Measurements from ENCODE around the gene DPH7. TPM values are rescaled to one million over a fixed set of nuclear protein-coding genes. Genes with fewer than 3 reads are reported as not detected.
"Not testable (repeated sequence)": the region's sequence is repeated elsewhere in the genome, so short reads cannot be mapped to it uniquely, and the experiment has no call there.

DPH7 gene
- total RNA-seq, 1 experiment from 2014 or later: 28.8 TPM

DNA sequence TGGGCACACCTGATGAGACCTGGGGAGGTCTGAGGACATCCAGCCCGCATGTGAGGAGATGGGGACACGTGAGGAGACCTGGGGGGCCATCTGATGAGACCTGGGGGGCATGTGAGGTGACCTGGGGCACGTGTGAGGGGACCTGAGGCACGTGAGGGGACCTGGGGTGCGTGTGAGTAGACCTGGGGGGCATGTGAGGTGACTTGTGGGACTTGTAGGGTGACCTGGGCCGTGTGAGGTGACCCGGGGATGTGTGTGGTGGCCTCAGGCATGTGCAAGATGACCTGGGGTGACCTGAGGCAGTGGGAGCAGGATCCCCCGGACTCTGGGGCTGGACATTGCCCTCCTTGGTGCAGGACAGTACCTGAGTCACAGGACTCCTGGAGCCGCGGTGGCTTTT lies 59.2 kb downstream of the DPH7 start:
- H3K4me3 ChIP-seq: no peak overlapping the region
- no peak for DNase-seq
- no peaks in the 10 kb centered on the region for H3K36me3 ChIP-seq
- no peaks in the 10 kb centered on the region for H3K9me3 ChIP-seq
- H3K27me3 ChIP-seq: no peaks in the 10 kb centered on the region

DNA sequence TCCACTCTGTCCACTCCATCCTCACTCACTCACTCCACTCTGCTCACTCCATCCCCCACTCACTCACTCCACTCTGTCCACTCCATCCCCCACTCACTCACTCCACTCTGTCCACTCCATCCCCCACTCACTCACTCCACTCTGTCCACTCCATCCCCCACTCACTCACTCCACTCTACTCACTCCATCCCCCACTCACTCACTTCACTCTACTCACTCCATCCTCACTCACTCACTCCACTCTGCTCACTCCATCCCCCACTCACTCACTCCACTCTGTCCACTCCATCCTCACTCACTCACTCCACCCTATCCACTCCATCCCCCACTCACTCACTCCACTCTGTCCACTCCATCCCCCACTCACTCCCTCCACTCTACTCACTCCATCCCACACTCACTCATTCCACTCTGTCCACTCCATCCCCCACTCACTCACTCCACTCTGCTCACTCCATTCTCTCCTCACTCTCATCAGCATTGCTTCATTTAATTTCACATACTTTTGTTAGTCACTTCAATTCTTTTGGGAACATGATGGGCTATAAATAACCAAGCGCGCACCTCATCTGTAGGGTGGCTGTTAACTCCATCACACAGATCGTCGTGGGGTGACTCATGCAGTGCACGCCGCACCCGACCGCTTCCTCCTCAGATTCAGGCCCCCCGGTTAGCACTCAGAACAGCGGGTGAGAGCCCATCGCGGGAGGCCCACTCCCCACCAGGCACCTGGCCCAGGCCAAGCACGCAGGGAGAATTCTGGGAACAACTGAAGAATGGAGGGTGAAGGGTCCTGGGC lies 59.9 kb downstream of the DPH7 start:
- H3K9me3 ChIP-seq, H3K4me3 ChIP-seq, H3K36me3 ChIP-seq, H3K27me3 ChIP-seq, DNase-seq: not testable (repeated sequence)

GRCh38 chr9:137516144-137516917 lies 62.4 kb downstream of the DPH7 start:
- H3K9me3 ChIP-seq: no peaks in the 10 kb centered on the region
- DNase-seq: no peak
- H3K36me3 ChIP-seq: no peaks in the 10 kb centered on the region
- H3K27me3 ChIP-seq: no peaks in the 10 kb centered on the region
- H3K4me3 ChIP-seq: no peak overlapping the region

GRCh38 chr9:137515338-137515724 lies 63.4 kb downstream of the DPH7 start:
- Histone ChIP-seq H3K27me3 (no peaks in the 10 kb centered on the region), H3K36me3 (no peaks in the 10 kb centered on the region), H3K9me3 (no peaks in the 10 kb centered on the region), H3K4me3 (no peak overlapping the region)
- DNase-seq: no peak

DNA sequence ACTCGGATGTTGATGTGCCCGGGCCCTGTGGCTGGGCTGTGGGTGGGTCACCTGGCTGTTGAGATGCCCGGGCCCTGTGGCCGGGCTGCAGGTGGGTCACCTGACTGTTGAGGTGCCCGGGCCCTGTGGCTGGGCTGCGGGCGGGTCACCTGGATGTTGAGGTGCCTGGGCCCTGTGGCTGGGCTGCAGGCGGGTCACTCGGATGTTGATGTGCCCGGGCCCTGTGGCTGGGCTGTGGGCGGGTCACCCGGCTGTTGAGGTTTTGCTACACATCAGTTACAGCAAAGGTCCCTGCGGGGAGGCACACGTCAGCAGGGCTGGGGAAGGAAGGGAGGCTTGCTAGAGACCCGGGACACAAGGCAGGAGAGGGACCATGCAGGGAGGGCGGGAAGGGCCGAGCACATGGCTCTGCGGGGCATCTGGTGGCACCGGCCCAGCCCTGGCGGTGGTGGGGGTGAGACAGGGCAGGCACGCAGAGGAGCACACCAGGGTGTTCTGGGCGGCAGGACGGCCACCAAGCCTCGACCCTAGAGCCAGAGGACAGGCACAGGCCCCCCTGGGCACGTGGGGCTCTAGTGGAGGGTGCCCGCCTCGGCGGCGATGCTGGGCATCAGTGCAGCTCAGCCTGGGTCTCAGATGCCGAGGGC lies 63.9 kb downstream of the DPH7 start:
- Histone ChIP-seq H3K36me3 (no peaks in the 10 kb centered on the region), H3K27me3 (no peaks in the 10 kb centered on the region), H3K4me3 (no peak overlapping the region), H3K9me3 (no peaks in the 10 kb centered on the region)
- DNase-seq: no peak

- not testable (repeated sequence) for H3K27me3 ChIP-seq, H3K9me3 ChIP-seq, H3K36me3 ChIP-seq
- H3K4me3 ChIP-seq: peak overlapping the region; percentile 33
- DNase-seq: peak; percentile 61
Observed at GRCh38 chr9:137513801-137514570, 64.7 kb downstream of the DPH7 start.

DNA sequence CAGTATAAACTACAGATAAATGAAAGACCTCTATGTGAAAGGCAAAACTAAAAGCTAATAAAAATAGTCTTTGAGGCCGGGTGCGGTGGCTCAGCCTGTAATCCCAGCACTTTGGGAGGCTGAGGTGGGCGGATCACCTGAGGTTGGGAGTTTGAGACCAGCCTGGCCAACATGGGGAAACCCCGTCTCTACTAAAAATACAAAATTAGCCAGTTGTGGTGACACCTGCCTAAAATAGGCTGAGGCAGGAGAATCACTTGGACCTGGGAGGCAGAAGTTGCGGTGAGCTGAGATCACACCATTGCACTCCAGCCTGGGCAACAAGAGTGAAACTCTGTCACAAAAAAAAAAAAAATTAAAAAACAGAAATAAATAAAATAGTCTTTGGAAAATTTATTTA lies 65.6 kb downstream of the DPH7 start:
- H3K27me3 ChIP-seq: not testable (repeated sequence)

DNA sequence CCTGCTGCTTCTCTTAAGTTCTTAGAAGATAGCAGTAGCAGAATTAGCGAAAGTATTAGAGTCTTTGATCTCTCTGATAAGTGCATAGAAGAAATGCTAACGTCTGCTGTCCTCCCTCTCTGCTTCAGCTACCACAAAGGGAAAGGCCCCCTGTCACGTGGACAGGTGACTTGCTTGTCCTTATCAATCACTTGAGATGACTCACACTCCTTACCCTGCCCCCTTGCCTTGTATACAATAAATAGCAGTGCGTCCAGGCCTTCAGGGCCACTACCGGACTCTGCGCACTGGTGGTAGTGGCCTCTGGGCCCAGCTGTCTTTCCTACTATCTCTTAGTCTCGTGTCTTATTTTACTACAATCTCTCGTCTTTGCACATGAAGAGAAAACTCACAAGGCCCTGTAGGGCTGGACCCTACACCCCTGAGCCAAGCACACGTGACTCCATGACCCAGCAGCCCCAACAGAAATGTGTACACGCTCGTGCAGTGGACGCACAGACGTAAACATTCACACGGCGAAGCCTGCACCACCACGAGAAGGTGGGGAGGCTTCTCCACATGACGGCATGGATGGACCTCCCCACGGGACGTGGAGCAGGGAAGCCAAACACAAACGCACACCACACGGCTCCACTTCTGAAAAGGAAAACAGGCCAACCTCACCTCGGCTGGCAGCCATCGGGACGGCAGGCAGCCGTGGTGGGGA lies 66.8 kb downstream of the DPH7 start:
- Histone ChIP-seq H3K9me3 (no peaks in the 10 kb centered on the region), H3K27me3 (no peaks in the 10 kb centered on the region), H3K36me3 (no peaks in the 10 kb centered on the region), H3K4me3 (no peak overlapping the region)
- no peak for DNase-seq

More for the DNA sequence above, 65.6 kb downstream of the DPH7 start:
- not testable (repeated sequence) for DNase-seq, H3K9me3 ChIP-seq, H3K4me3 ChIP-seq, H3K36me3 ChIP-seq

- H3K36me3 ChIP-seq, H3K4me3 ChIP-seq, H3K9me3 ChIP-seq, H3K27me3 ChIP-seq, DNase-seq: not testable (repeated sequence)
Observed at GRCh38 chr9:137511126-137511525, 67.6 kb downstream of the DPH7 start.

DNA sequence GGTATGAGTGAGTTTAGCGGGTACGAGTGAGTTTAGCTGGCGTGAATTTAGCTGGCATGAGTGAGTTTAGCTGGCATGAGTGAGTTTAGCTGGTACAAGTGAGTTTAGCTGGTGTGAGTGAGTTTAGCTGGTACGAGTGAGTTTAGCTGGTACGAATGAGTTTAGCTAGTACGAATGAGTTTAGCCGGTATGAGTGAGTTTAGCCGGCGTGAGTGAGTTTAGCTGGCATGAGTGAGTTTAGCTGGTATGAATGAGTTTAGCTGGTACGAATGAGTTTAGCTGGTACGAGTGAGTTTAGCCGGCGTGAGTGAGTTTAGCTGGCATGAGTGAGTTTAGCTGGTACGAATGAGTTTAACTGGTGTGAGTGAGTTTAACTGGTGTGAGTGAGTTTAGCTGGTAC lies 69.5 kb downstream of the DPH7 start:
- Histone ChIP-seq H3K9me3 (no peaks in the 10 kb centered on the region), H3K27me3 (no peaks in the 10 kb centered on the region), H3K36me3 (no peaks in the 10 kb centered on the region), H3K4me3 (no peak overlapping the region)
- DNase-seq: no peak

- Histone ChIP-seq H3K4me3 (no peak overlapping the region), H3K27me3 (no peaks in the 10 kb centered on the region), H3K36me3 (no peaks in the 10 kb centered on the region), H3K9me3 (no peaks in the 10 kb centered on the region)
- DNase-seq: peak; percentile 66
Observed at GRCh38 chr9:137506702-137507171, 72.0 kb downstream of the DPH7 start.

DNA sequence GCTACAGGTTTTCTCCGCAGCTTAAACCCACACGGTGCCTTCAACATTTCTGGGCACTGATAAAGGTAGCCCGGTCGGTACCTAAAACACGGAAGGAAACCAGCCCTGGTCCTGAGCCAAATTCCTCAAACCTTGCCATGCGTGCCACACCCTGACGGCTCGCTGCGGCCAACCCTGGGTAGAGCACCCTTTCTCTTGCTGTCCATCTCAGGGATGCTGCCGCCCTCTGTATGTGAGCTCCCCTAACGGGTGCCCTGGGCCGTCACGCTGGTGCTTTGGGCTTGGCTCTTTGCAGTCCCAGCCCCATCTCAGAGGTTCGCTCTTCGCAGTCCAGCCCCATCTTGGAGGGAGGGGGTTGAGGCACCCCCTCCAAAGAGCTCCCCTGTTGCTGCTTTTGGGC lies 72.5 kb downstream of the DPH7 start:
- no peaks in the 10 kb centered on the region for H3K27me3 ChIP-seq
- no peak overlapping the region for H3K4me3 ChIP-seq
- H3K9me3 ChIP-seq: no peaks in the 10 kb centered on the region
- DNase-seq: no peak
- H3K36me3 ChIP-seq: no peaks in the 10 kb centered on the region

DNA sequence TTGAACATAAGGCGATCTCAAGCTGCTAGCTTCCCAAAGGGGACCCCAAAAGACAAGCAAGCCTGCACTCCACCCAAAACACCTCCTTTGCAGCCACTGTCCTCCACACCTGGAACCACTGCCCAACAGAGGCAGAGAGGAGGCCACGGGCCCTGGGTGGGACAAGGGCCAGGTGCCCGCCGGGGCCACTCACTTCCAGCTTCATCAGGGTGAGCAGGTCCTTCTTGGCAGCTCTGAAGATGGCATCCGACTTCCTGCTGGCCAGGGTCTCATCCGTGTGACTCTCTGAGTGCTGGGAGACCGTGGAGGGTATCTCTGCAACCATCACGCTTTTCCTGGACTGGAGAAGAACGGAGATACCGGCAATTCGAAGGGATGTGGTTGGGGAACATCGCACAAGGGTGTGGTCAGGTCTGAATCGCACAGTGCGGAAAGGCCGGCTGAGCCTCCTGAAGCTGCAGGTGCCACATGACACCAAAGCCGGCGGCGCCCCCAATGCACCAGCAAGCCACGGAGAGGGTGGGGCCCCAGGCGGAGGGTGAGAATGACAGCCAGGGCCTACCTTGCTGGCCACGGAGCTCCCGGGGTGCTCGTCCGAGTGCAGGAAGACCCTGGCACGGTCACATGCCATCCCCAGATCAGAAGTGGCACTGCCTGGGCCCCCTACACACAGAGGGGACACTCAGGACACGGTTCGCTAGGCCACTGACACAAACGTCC lies 73.1 kb downstream of the DPH7 start:
- Histone ChIP-seq H3K4me3 (no peak overlapping the region), H3K27me3 (no peaks in the 10 kb centered on the region), H3K36me3 (no peaks in the 10 kb centered on the region), H3K9me3 (no peaks in the 10 kb centered on the region)
- no peak for DNase-seq
